ENCODE data around the gene RAVER1. TPM values are rescaled to one million over a fixed set of nuclear protein-coding genes. Genes with fewer than 3 reads are reported as not detected.
A peak's percentile ranks its signal among the peaks of the same experiment; 100 is the strongest.

The RAVER1 gene
- total and polyA plus RNA-seq, 2 donors (not counting 1 experiment from before 2014, with no cell fraction given): 21.0 to 62.7 TPM

DNA sequence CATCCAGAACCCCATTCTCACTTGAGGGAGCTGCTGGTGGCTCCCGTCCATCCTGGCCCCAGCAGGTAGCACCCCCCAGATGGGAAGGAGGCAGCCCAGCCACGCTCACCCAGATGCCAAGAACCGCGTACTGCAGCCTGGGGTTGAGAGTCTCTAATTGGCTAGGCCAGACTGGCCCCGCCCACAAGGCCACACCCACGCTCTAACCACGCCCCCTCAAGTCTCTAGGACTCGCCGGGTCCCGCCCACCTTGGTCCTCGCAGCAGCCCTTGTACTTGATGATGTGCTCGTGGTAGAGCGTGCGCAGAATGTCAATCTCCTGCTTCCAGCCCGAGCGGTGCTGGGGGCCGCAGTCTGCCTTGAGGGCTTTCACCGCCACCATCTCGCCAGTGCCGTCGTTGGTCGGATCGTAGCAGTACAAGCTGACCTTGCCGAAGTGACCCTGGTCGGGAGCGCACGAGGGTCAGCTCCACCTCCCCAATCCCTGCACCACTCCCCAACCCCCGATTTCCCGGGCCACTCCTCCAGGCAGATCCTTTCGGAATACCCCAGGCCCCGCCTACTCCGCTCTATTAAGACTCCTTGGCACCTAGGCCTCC, 20.6 kb upstream of the RAVER1 start:
- Histone ChIP-seq H3K27me3 (replicated peaks in 1 of 4; ENCODE audit: control extremely low read depth in 1 of 4, control insufficient read depth in 3 of 4, insufficient read depth in 4 of 4, low read length in 3 of 4) (no peaks in the 10 kb centered on the region), H2AFZ (ENCODE audit: insufficient read depth, low read depth, low read length, poor library complexity, severe bottlenecking) (no peak overlapping the region), H3K27ac (ENCODE audit: low read length in 2 of 2) (no peak overlapping the region), H3K4me3 (ENCODE audit: control extremely low read depth in 1 of 5, extremely low read depth in 1 of 5, insufficient read depth in 1 of 5, low read depth in 2 of 5, low read length in 4 of 5) (no peak overlapping the region), H3K9ac (ENCODE audit: low read length) (no peak overlapping the region), H3K79me2 (ENCODE audit: control insufficient read depth, insufficient read depth, low read length) (no peaks in the 10 kb centered on the region), H4K20me1 (ENCODE audit: control insufficient read depth, insufficient read depth, low read length, poor library complexity, severe bottlenecking) (no peaks in the 10 kb centered on the region), H3K4me2 (replicated peaks; ENCODE audit: low read depth, low read length, poor library complexity, severe bottlenecking) (no peak overlapping the region), H3K4me1 (ENCODE audit: control insufficient read depth in 2 of 2, insufficient read depth in 2 of 2, low read length in 2 of 2) (no peaks in the 10 kb centered on the region), H3K9me3 (ENCODE audit: control extremely low read depth in 1 of 3, control insufficient read depth in 2 of 3, insufficient read depth in 1 of 3, low read length in 2 of 3) (peaks cover 0 to 9% (median 0%) of the 10 kb centered on the region in 3 donors), H3K36me3 (replicated peaks in 1 of 2; ENCODE audit: control extremely low read depth in 1 of 2, control insufficient read depth in 1 of 2, extremely low read depth in 1 of 2, insufficient read depth in 2 of 2, low read length in 1 of 2) (peaks cover 0 to 52% of the 10 kb centered on the region in 2 experiments)
- ChIA-PET POLR2A (no interaction called here), CTCF (no interaction called here)
- H3K27me3 Mint-ChIP-seq: no peaks in the 10 kb centered on the region
- no peak for TF ChIP-seq EZH2 (IDR thresholded peaks at IDR 0.05; ENCODE audit: borderline replicate concordance, insufficient read depth, low read depth, low read length, poor library complexity, severe bottlenecking)
- TF ChIP-seq, protein P1, sequence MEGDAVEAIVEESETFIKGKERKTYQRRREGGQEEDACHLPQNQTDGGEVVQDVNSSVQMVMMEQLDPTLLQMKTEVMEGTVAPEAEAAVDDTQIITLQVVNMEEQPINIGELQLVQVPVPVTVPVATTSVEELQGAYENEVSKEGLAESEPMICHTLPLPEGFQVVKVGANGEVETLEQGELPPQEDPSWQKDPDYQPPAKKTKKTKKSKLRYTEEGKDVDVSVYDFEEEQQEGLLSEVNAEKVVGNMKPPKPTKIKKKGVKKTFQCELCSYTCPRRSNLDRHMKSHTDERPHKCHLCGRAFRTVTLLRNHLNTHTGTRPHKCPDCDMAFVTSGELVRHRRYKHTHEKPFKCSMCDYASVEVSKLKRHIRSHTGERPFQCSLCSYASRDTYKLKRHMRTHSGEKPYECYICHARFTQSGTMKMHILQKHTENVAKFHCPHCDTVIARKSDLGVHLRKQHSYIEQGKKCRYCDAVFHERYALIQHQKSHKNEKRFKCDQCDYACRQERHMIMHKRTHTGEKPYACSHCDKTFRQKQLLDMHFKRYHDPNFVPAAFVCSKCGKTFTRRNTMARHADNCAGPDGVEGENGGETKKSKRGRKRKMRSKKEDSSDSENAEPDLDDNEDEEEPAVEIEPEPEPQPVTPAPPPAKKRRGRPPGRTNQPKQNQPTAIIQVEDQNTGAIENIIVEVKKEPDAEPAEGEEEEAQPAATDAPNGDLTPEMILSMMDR (IDR thresholded peaks at IDR 0.05): no peak
- no peak overlapping the region for H3K4me3 Mint-ChIP-seq
- H3K27ac Mint-ChIP-seq: no peak overlapping the region
- no peaks in the 10 kb centered on the region for H3K9me3 Mint-ChIP-seq (ENCODE audit: insufficient read depth)
- H3K4me1 Mint-ChIP-seq: no peaks in the 10 kb centered on the region
- WGBS (ENCODE audit: insufficient coverage): 98% methylated on average over 32 of the region's 32 CpGs
- ATAC-seq (ENCODE audit: low read depth) (peak; percentile 36), DNase-seq (peak; percentile 44)
- intact Hi-C loops (cut with micrococcal nuclease): no loop called here

DNA sequence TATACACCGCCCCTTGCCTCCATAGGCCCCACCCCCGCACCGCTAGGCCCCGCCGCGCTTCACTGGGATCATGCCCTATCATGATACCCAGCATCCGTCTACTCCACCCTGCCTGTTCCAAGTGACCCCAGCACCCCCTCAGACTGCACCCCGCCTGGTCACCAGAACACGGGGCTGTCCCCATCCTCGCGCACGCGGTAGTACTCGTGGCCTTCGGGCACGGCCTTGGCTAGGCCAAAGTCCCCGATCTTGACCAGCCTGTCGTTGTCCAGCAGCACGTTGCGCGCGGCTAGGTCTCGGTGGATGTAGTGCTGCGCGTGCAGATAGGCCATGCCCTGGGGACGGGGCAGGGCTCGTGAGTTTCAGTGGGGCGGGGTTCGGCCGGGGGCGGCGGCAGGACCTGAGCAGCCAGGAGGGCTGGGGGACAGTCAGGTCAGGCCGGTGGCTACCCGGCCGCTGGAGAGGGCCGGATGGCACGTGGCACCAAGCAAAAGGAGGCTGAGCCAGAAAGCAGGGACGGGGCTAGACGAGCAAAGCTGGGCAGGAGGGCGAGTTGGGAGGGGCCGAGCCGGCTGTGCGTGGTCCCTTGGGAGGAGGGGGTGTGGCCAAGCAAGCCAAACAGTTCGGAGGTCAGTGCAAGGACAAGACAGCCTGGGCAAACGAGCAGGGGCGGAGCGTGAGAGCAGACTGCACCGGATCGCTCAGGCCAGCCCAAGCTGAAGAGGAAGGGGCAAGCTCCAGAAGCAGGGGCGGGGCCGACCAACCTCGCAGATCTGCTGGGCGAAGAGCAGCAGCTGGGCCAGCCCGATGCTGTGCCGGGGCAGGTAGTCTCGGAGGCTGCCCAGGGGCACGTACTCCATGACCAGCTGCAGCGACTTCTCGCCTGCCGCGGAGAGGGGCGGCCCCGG, 19.7 kb upstream of the RAVER1 start:
- POLR2A ChIA-PET: no interaction called here
- H3K27ac Mint-ChIP-seq: no peak overlapping the region
- H3K27me3 Mint-ChIP-seq: no peaks in the 10 kb centered on the region
- no peaks in the 10 kb centered on the region for H3K79me2 ChIP-seq (ENCODE audit: control insufficient read depth, insufficient read depth, low read length)
- intact Hi-C loops (cut with micrococcal nuclease): no loop called here
- H4K20me1 ChIP-seq (ENCODE audit: control insufficient read depth, insufficient read depth, low read length, poor library complexity, severe bottlenecking): no peaks in the 10 kb centered on the region
- H2AFZ ChIP-seq (ENCODE audit: insufficient read depth, low read depth, low read length, poor library complexity, severe bottlenecking): no peak overlapping the region
- no peak overlapping the region for H3K4me2 ChIP-seq (replicated peaks; ENCODE audit: low read depth, low read length, poor library complexity, severe bottlenecking)
- H3K9ac ChIP-seq (ENCODE audit: low read length): no peak overlapping the region
- H3K4me3 ChIP-seq (ENCODE audit: control extremely low read depth in 1 of 5, extremely low read depth in 1 of 5, insufficient read depth in 1 of 5, low read depth in 2 of 5, low read length in 4 of 5): no peak overlapping the region
- no peak overlapping the region for H3K4me3 Mint-ChIP-seq
- H3K27ac ChIP-seq (ENCODE audit: low read length in 2 of 2): no peak overlapping the region
- H3K36me3 ChIP-seq (replicated peaks in 1 of 2; ENCODE audit: control extremely low read depth in 1 of 2, control insufficient read depth in 1 of 2, extremely low read depth in 1 of 2, insufficient read depth in 2 of 2, low read length in 1 of 2): peaks cover 0 to 46% of the 10 kb centered on the region in 2 experiments
- WGBS (ENCODE audit: insufficient coverage): 97% methylated on average over 63 of the region's 63 CpGs
- H3K4me1 ChIP-seq (ENCODE audit: control insufficient read depth in 2 of 2, insufficient read depth in 2 of 2, low read length in 2 of 2): no peaks in the 10 kb centered on the region
- ATAC-seq (ENCODE audit: low read depth): no peak
- H3K9me3 Mint-ChIP-seq (ENCODE audit: insufficient read depth): no peaks in the 10 kb centered on the region
- H3K4me1 Mint-ChIP-seq: no peaks in the 10 kb centered on the region
- DNase-seq: no peak
- CTCF ChIA-PET: no interaction called here
- TF ChIP-seq, protein P1 (IDR thresholded peaks at IDR 0.05): no peak
- no peak for TF ChIP-seq EZH2 (IDR thresholded peaks at IDR 0.05; ENCODE audit: borderline replicate concordance, insufficient read depth, low read depth, low read length, poor library complexity, severe bottlenecking)
- peaks cover 0 to 9% (median 0%) of the 10 kb centered on the region in 3 donors for H3K9me3 ChIP-seq (ENCODE audit: control extremely low read depth in 1 of 3, control insufficient read depth in 2 of 3, insufficient read depth in 1 of 3, low read length in 2 of 3)
- no peaks in the 10 kb centered on the region for H3K27me3 ChIP-seq (replicated peaks in 1 of 4; ENCODE audit: control extremely low read depth in 1 of 4, control insufficient read depth in 3 of 4, insufficient read depth in 4 of 4, low read length in 3 of 4)
